Melanocyte of skin (primary cell): Measurements from ENCODE around the gene PFKFB4. TPM values are rescaled to one million over a fixed set of nuclear protein-coding genes. Genes with fewer than 3 reads are reported as not detected.

Source experiments
- small RNA-seq, 2 donors: library from RNA; depleted of rRNA; stranded (forward); fragments of <200 nt; gene quantifications; one replicate each; pipeline ENCODE3, GENCODE V24; 2012
- total RNA-seq, 2 donors: library from RNA; depleted of rRNA; stranded (reverse); fragments of >200 nt; gene quantifications; 2 replicates each; pipeline ENCODE4 v1.2.3, GENCODE V29; 2012

Gene PFKFB4
- 10 to 100 TPM; 13.8 to 66.3 TPM for total RNA-seq

GRCh38 chr3:48556796-48557626 is at the start of gene PFKFB4:
TSS of gene PFKFB4 (minus strand) at chr3:48556803. CDS start at chr3:48556777, 26 bp downstream.

GRCh38 chr3:48595075-48595525 is 38.5 kb upstream of the PFKFB4 start, which contains the start of gene COL7A1:
TSS of gene COL7A1 (minus strand) at chr3:48595329. CDS start at chr3:48595159, 170 bp downstream.

GRCh38 chr3:48563382-48563918 is 6.8 kb upstream of the PFKFB4 start, which contains the start of gene UCN2:
TSS of gene UCN2 (minus strand) at chr3:48563781. CDS start at chr3:48563124, 657 bp downstream.

GRCh38 chr3:48504051-48504946 is 52.3 kb downstream of the PFKFB4 start, which contains the start of gene SHISA5:
TSS of gene SHISA5 (minus strand) at chr3:48504174. CDS start at chr3:48504094, 80 bp downstream.

Small RNA genes within 50 kb of the gene (small RNA-seq; reads per million reads assigned to genes)
- 0.73 to 1.5 reads per million in 2 donors for gene MIR6823

Other genes starting within 250 kb of the PFKFB4 start
- gene SPINK8, start 223.1 kb downstream of the PFKFB4 start, total RNA-seq = not detected
- under 1 TPM in 1 of 2 donors, not detected in 1; 0.33 TPM for gene FBXW12, start 184.6 kb downstream of the PFKFB4 start, total RNA-seq
- 10 to 100 TPM in 1 of 2 donors, 1 to 10 TPM in 1; 7.0 to 11.7 TPM for gene PLXNB1, start 126.7 kb downstream of the PFKFB4 start, total RNA-seq
- 10 to 100 TPM; 20.3 to 33.0 TPM for gene CCDC51, start 116.7 kb downstream of the PFKFB4 start, total RNA-seq
- gene TMA7, start 116.5 kb downstream of the PFKFB4 start, total RNA-seq = 100 to 1,000 TPM; 130 to 187 TPM
- 1 to 10 TPM; 6.2 to 10.0 TPM for gene ATRIP, start 110.1 kb downstream of the PFKFB4 start, total RNA-seq
- gene SHISA5, start 52.6 kb downstream of the PFKFB4 start, total RNA-seq = 100 to 1,000 TPM; 101 to 125 TPM
- gene UCN2, start 7.0 kb upstream of the PFKFB4 start, total RNA-seq = 10 to 100 TPM in 1 of 2 donors, under 1 TPM in 1; 0.34 to 62.3 TPM
- 1 to 10 TPM; 2.0 to 2.1 TPM for gene COL7A1, start 38.5 kb upstream of the PFKFB4 start, total RNA-seq
- gene UQCRC1, start 52.8 kb upstream of the PFKFB4 start, total RNA-seq = 100 to 1,000 TPM; 317 to 434 TPM
- gene TMEM89, start 65.0 kb upstream of the PFKFB4 start, total RNA-seq = not detected
- 10 to 100 TPM; 40.3 to 65.6 TPM for gene SLC26A6, start 78.7 kb upstream of the PFKFB4 start, total RNA-seq
- 1 to 10 TPM in 1 of 2 donors, under 1 TPM in 1; 0.33 to 1.4 TPM for gene CELSR3, start 106.1 kb upstream of the PFKFB4 start, total RNA-seq
- gene NCKIPSD, start 129.1 kb upstream of the PFKFB4 start, total RNA-seq = 10 to 100 TPM; 13.1 to 16.7 TPM
- gene IP6K2, start 160.4 kb upstream of the PFKFB4 start, total RNA-seq = 10 to 100 TPM; 37.3 to 39.9 TPM